ENCODE measurements around the gene AOPEP. TPM values are rescaled to one million over a fixed set of nuclear protein-coding genes. Genes with fewer than 3 reads are reported as not detected.

Gene AOPEP
- total RNA-seq, 1 experiment from 2014 or later: 32.4 TPM

- H3K9me3 Mint-ChIP-seq (ENCODE audit: unreplicated experiment): no peaks in the 10 kb centered on the region
- ChIA-PET CTCF (no interaction called here), POLR2A (interaction anchor here (0.7 to 2.5 kb wide), 4 partner anchors 15 to 127 kb away, joined by 3 to 12 read pairs (median 3); no protein-coding TSS in a partner anchor)
- peaks cover 25% of the 10 kb centered on the region for H3K36me3 Mint-ChIP-seq (ENCODE audit: insufficient read depth, unreplicated experiment)
- intact Hi-C loops (cut with micrococcal nuclease): no loop called here
- BruUV-seq (replicated peaks): no TSS peak
- no peaks in the 10 kb centered on the region for H3K27me3 Mint-ChIP-seq (ENCODE audit: insufficient read depth, unreplicated experiment)
- no peak for DNase-seq (ENCODE audit: unreplicated experiment)
- H3K4me3 Mint-ChIP-seq (ENCODE audit: unreplicated experiment): no peak overlapping the region
- H3K27ac Mint-ChIP-seq (ENCODE audit: low read depth, unreplicated experiment): peak overlapping the region; percentile 1
- H3K4me1 Mint-ChIP-seq (ENCODE audit: insufficient read depth, unreplicated experiment): peaks cover 39% of the 10 kb centered on the region
- TF ChIP-seq CTCF (IDR thresholded peaks at IDR 0.05; ENCODE audit: unreplicated experiment): no peak
Observed at GRCh38 chr9:94931036-94931633, 204.6 kb downstream of the AOPEP start.

- no peaks in the 10 kb centered on the region for H3K27me3 Mint-ChIP-seq (ENCODE audit: insufficient read depth, unreplicated experiment)
- no peak for TF ChIP-seq CTCF (IDR thresholded peaks at IDR 0.05; ENCODE audit: unreplicated experiment)
- H3K4me1 Mint-ChIP-seq (ENCODE audit: insufficient read depth, unreplicated experiment): peaks cover 35% of the 10 kb centered on the region
- peaks cover 31% of the 10 kb centered on the region for H3K36me3 Mint-ChIP-seq (ENCODE audit: insufficient read depth, unreplicated experiment)
- H3K4me3 Mint-ChIP-seq (ENCODE audit: unreplicated experiment): no peak overlapping the region
- ChIA-PET POLR2A (interaction anchor here (0.6 to 1.7 kb wide), 6 partner anchors 18 to 250 kb away, joined by 3 to 4 read pairs (median 3); no protein-coding TSS in a partner anchor), CTCF (no interaction called here)
- no peak for DNase-seq (ENCODE audit: unreplicated experiment)
- H3K9me3 Mint-ChIP-seq (ENCODE audit: unreplicated experiment): no peaks in the 10 kb centered on the region
- intact Hi-C loops (cut with micrococcal nuclease): no loop called here
- BruUV-seq (replicated peaks): no TSS peak
- H3K27ac Mint-ChIP-seq (ENCODE audit: low read depth, unreplicated experiment): peak overlapping the region; percentile 1
Observed at GRCh38 chr9:94931740-94932139, 205.2 kb downstream of the AOPEP start.

- Mint-ChIP-seq H3K27ac (ENCODE audit: low read depth, unreplicated experiment) (no peak overlapping the region), H3K36me3 (ENCODE audit: insufficient read depth, unreplicated experiment) (peaks cover 31% of the 10 kb centered on the region), H3K4me3 (ENCODE audit: unreplicated experiment) (no peak overlapping the region), H3K27me3 (ENCODE audit: insufficient read depth, unreplicated experiment) (no peaks in the 10 kb centered on the region), H3K9me3 (ENCODE audit: unreplicated experiment) (peaks cover 5% of the 10 kb centered on the region), H3K4me1 (ENCODE audit: insufficient read depth, unreplicated experiment) (peaks cover 37% of the 10 kb centered on the region)
- ChIA-PET CTCF (interaction anchor here (0.7 kb wide), 1 partner anchor 197 kb away, joined by 3 read pairs; no protein-coding TSS in a partner anchor), POLR2A (interaction anchor here (0.6 to 1.7 kb wide), 7 partner anchors 12 to 152 kb away, joined by 3 to 4 read pairs (median 3); no protein-coding TSS in a partner anchor)
- no peak for TF ChIP-seq CTCF (IDR thresholded peaks at IDR 0.05; ENCODE audit: unreplicated experiment)
- BruUV-seq (replicated peaks): no TSS peak
- intact Hi-C loops (cut with micrococcal nuclease): no loop called here
- DNase-seq (ENCODE audit: unreplicated experiment): no peak
Observed at GRCh38 chr9:94932652-94933510, 206.4 kb downstream of the AOPEP start.

GRCh38 chr9:94933511-94933828 lies 207.0 kb downstream of the AOPEP start:
- H3K4me3 Mint-ChIP-seq (ENCODE audit: unreplicated experiment): no peak overlapping the region
- intact Hi-C loops (cut with micrococcal nuclease): no loop called here
- peaks cover 31% of the 10 kb centered on the region for H3K36me3 Mint-ChIP-seq (ENCODE audit: insufficient read depth, unreplicated experiment)
- TF ChIP-seq CTCF (IDR thresholded peaks at IDR 0.05; ENCODE audit: unreplicated experiment): no peak
- no peaks in the 10 kb centered on the region for H3K27me3 Mint-ChIP-seq (ENCODE audit: insufficient read depth, unreplicated experiment)
- POLR2A ChIA-PET: interaction anchor here (0.6 to 1.6 kb wide), 4 partner anchors 12 to 153 kb away, joined by 3 to 4 read pairs (median 3); no protein-coding TSS in a partner anchor
- CTCF ChIA-PET: interaction anchor here (0.7 kb wide), 1 partner anchor 197 kb away, joined by 3 read pairs; no protein-coding TSS in a partner anchor
- no TSS peak for BruUV-seq (replicated peaks)
- peaks cover 5% of the 10 kb centered on the region for H3K9me3 Mint-ChIP-seq (ENCODE audit: unreplicated experiment)
- no peak for DNase-seq (ENCODE audit: unreplicated experiment)
- no peak overlapping the region for H3K27ac Mint-ChIP-seq (ENCODE audit: low read depth, unreplicated experiment)
- peaks cover 39% of the 10 kb centered on the region for H3K4me1 Mint-ChIP-seq (ENCODE audit: insufficient read depth, unreplicated experiment)

Measured in MCF 10A (cell line).